MM.1S (cell line): ENCODE data around the gene SLC22A2.

Experiments used
- CTCF ChIP-seq: fragments of 300-600 bp; sonication (generic); IDR thresholded peaks from 2 replicates; pipeline ENCODE4 v1.5.1; 2016; ENCODE audit warnings: antibody characterized with exemption, low read length, mixed read lengths
- EZH2 ChIP-seq: fragments of 300-600 bp; sonication (generic); optimal IDR thresholded peaks from 2 replicates; pipeline ENCODE3; 2017; ENCODE audit warnings: low read depth, mild to moderate bottlenecking, antibody characterized with exemption, low read length, mixed read lengths

DNA sequence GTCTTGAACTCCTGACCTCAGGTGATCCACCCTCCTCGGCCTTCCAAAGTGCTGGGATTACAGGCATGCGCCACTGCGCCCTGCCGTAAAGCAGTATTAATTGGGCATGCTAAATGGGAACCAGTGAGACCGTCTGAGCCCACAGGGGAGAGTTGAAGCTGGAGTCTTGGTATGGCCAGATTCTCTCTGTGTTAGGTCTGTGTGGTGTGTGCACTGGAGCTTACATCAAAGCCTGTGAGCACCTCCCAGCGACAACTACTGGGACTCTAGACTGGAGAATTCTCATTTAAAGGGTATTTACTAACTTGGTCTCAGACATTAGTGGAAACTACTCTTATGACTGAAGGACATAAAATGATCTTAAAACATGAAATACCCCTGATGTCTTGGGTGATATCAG, 8.5 kb upstream of the SLC22A2 start:
- no peak for TF ChIP-seq CTCF
- no peak for TF ChIP-seq EZH2
